Bone marrow (tissue), 2 donors: ENCODE measurements around the gene ZNRF2.
"Not testable (repeated sequence)": the region's sequence is repeated elsewhere in the genome, so short reads cannot be mapped to it uniquely, and the experiment has no call there.

Experiments used
- DNase-seq, 2 donors: peaks; one replicate each; lab custom pipeline; 2025; lab: John Stamatoyannopoulos, UW

Gene ZNRF2

GRCh38 chr7:30363778-30364563 is 79.6 kb downstream of the ZNRF2 start:
- DNase-seq: no peak

GRCh38 chr7:30364773-30365172 is 80.4 kb downstream of the ZNRF2 start:
- DNase-seq: no peak

- DNase-seq: no peak
These were observed 81.2 kb downstream of the ZNRF2 start for GRCh38 chr7:30365621-30366020.

- no peak for DNase-seq
These were observed 82.2 kb downstream of the ZNRF2 start for GRCh38 chr7:30366606-30367005.

GRCh38 chr7:30367561-30367960 is 83.2 kb downstream of the ZNRF2 start:
- no peak for DNase-seq

GRCh38 chr7:30369879-30370278 is 85.5 kb downstream of the ZNRF2 start:
- DNase-seq: no peak

- no peak for DNase-seq
These were observed 86.9 kb downstream of the ZNRF2 start for GRCh38 chr7:30371321-30371720.

- DNase-seq: no peak
These were observed 93.9 kb downstream of the ZNRF2 start for GRCh38 chr7:30378275-30378674.

- DNase-seq: no peak
These were observed 94.7 kb downstream of the ZNRF2 start for GRCh38 chr7:30379131-30379530.

GRCh38 chr7:30379741-30380140 is 95.3 kb downstream of the ZNRF2 start:
- no peak for DNase-seq

GRCh38 chr7:30380294-30380693 is 95.9 kb downstream of the ZNRF2 start:
- DNase-seq: no peak

- not testable (repeated sequence) for DNase-seq
These were observed 96.4 kb downstream of the ZNRF2 start for GRCh38 chr7:30380824-30381223.

- no peak for DNase-seq
These were observed 98.2 kb downstream of the ZNRF2 start for GRCh38 chr7:30382607-30383006.

GRCh38 chr7:30389791-30390190 is 105.4 kb downstream of the ZNRF2 start:
- no peak for DNase-seq

GRCh38 chr7:30390736-30391636 is 106.6 kb downstream of the ZNRF2 start:
- DNase-seq: no peak

- no peak for DNase-seq
These were observed 107.4 kb downstream of the ZNRF2 start for GRCh38 chr7:30391806-30392205.

GRCh38 chr7:30395676-30396075 is 111.3 kb downstream of the ZNRF2 start:
- no peak for DNase-seq

- DNase-seq: no peak
These were observed 112.0 kb downstream of the ZNRF2 start for GRCh38 chr7:30396389-30396788.

- DNase-seq: no peak
These were observed 119.1 kb downstream of the ZNRF2 start for GRCh38 chr7:30403477-30403876.

GRCh38 chr7:30405179-30405578 is 120.8 kb downstream of the ZNRF2 start:
- no peak for DNase-seq

GRCh38 chr7:30406664-30407425 is 122.4 kb downstream of the ZNRF2 start:
- no peak for DNase-seq

- no peak for DNase-seq
These were observed 126.8 kb downstream of the ZNRF2 start for GRCh38 chr7:30411173-30411572.
